ENCODE results near the gene TAX1BP3.

TAX1BP3 gene

DNA sequence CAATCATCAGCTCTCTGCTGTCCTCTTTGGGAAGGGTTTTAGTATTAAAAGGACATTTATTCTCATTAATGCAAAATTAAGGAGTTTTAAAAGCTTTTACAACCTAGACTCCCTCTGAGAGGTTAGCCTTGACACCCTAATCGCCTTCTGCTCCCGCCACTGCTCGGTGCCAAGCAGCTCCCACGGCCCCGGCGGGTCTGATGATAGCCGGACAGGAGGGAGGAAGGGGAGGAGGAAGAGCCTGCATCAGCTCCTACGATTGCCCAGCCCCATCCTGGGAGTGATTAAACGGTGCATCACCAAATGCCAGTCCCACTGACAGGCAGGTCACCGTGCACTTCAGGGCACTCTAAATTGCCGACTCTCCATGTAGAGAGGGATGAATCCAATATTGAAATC, 40.6 kb downstream of the TAX1BP3 start:
- H3K27me3 ChIP-seq: no peaks in the 10 kb centered on the region
- no peak overlapping the region for H3K4me3 ChIP-seq (ENCODE audit: low read depth in 1 of 2, low read length in 1 of 2)
- H3K9me3 ChIP-seq: no peaks in the 10 kb centered on the region
- TF ChIP-seq, protein P1, sequence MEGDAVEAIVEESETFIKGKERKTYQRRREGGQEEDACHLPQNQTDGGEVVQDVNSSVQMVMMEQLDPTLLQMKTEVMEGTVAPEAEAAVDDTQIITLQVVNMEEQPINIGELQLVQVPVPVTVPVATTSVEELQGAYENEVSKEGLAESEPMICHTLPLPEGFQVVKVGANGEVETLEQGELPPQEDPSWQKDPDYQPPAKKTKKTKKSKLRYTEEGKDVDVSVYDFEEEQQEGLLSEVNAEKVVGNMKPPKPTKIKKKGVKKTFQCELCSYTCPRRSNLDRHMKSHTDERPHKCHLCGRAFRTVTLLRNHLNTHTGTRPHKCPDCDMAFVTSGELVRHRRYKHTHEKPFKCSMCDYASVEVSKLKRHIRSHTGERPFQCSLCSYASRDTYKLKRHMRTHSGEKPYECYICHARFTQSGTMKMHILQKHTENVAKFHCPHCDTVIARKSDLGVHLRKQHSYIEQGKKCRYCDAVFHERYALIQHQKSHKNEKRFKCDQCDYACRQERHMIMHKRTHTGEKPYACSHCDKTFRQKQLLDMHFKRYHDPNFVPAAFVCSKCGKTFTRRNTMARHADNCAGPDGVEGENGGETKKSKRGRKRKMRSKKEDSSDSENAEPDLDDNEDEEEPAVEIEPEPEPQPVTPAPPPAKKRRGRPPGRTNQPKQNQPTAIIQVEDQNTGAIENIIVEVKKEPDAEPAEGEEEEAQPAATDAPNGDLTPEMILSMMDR (IDR thresholded peaks at IDR 0.05): no peak
- peaks cover 58% of the 10 kb centered on the region for H3K36me3 ChIP-seq
- no peak overlapping the region for H3K27ac ChIP-seq
- H3K4me1 ChIP-seq (ENCODE audit: control insufficient read depth in 1 of 2, insufficient read depth in 1 of 2, low read depth in 1 of 2, low read length in 1 of 2): no peaks in the 10 kb centered on the region

DNA sequence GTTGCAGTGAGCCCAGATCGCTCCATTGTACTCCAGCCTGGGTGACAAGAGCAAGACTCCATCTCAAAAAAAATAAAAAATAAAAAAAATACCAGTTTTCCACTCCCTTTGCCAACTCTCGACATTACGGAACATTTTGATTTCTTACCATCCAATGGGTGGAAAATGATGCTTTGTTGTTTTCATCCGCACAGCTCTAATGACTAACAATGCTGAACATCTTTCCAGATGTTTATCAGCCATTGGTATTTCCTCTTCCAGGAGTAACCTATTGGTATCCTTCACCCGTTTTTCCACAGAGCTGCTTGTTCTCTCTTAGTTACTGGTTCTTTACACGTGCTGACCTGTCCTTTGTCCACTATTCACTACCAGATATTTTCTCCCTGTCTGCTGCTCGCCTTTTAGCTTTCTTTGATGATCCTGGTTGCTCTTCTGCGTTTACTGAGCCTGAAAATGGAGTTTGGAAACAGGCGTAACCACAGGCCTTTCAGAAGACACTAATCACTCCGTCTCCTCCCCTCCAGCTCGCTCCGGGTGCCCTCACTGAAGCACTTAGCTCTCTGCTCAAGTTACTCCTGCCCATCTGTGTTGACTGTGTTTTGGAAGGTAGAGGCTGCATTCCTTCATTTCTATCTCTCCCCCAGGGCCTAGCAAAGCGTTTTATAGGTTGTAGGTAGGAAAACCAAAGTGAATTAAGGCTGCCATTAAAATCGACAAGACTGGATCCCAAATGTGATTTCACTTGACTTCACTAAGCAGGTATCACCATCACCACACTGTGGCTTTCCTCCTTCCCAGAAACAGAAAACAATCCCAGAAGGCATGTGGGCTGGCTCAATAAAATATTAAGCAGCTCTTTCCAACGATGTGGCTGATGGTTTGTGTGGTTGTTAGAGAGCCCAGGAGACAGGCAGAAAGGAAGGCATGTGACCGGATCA, 41.3 kb downstream of the TAX1BP3 start:
- Histone ChIP-seq H3K4me1 (ENCODE audit: control insufficient read depth in 1 of 2, insufficient read depth in 1 of 2, low read depth in 1 of 2, low read length in 1 of 2) (no peaks in the 10 kb centered on the region), H3K9me3 (no peaks in the 10 kb centered on the region), H3K27ac (no peak overlapping the region), H3K4me3 (ENCODE audit: low read depth in 1 of 2, low read length in 1 of 2) (no peak overlapping the region), H3K27me3 (no peaks in the 10 kb centered on the region), H3K36me3 (peaks cover 60% of the 10 kb centered on the region)
- TF ChIP-seq, protein P1 (IDR thresholded peaks at IDR 0.05): no peak

DNA sequence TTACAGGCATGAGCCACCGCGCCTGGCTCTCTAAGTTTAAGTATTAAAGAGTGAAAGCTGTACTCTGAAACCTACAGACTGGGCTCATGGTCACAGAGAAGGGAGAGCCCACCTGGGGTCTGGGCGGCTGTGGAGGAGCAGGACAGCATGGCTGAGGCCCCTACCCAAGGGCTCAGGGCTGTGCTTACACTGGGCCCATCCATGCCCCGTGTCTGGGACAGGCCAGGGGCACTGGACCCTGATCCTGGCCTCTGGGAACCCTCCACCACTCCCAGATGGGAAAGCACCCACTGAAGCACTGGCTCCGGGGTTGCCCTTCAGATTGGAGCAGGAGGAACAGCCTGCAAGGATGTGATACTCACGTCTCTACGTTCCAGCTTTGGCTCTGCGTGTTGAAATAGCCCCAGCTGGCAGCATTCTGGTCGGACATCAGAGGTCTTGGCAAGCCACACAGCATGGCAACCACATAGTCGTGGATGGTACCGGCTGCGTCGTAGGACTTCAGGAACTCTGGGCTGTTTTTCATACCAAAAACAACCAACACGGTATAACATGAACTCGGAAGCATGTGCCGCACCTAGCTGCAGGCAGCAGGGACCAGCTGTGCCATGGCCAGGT, 45.3 kb downstream of the TAX1BP3 start:
- TF ChIP-seq, protein P1 (IDR thresholded peaks at IDR 0.05): no peak
- H3K27me3 ChIP-seq: no peaks in the 10 kb centered on the region
- H3K4me1 ChIP-seq (ENCODE audit: control insufficient read depth in 1 of 2, insufficient read depth in 1 of 2, low read depth in 1 of 2, low read length in 1 of 2): no peaks in the 10 kb centered on the region
- H3K9me3 ChIP-seq: no peaks in the 10 kb centered on the region
- H3K4me3 ChIP-seq (ENCODE audit: low read depth in 1 of 2, low read length in 1 of 2): no peak overlapping the region
- H3K36me3 ChIP-seq: peaks cover 61% of the 10 kb centered on the region
- H3K27ac ChIP-seq: no peak overlapping the region

DNA sequence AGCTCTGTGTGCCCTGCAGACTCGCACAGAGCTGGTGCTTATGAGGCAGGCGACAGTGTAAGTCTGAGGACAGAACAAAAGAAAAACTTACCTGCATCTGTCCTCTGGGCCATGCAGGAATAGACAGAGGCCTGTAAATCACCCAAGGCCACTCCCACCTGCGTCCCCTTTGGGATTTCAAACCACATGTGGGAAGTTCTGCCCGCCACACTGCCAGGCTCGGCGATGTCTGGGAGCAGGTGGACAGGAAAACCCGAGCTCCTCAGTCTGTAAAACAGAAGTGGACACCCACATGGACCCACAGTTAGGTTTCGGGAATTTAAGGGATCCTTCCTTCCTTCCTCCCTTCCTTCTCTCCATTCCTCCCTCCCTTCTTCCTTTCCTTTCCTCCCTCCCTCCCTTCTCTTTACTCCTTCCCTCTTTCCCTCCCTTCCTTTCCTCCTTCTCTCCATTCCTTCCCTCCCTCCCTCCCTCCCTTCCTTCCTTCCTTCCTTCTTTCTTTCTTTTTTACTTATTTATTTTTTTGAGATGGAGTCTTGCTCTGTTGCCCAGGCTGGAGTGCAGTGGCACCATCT, 47.1 kb downstream of the TAX1BP3 start:
- TF ChIP-seq, protein P1 (IDR thresholded peaks at IDR 0.05): no peak
- Histone ChIP-seq H3K4me3 (ENCODE audit: low read depth in 1 of 2, low read length in 1 of 2) (no peak overlapping the region), H3K27ac (no peak overlapping the region), H3K9me3 (no peaks in the 10 kb centered on the region), H3K27me3 (no peaks in the 10 kb centered on the region), H3K36me3 (peaks cover 55% of the 10 kb centered on the region), H3K4me1 (ENCODE audit: control insufficient read depth in 1 of 2, insufficient read depth in 1 of 2, low read depth in 1 of 2, low read length in 1 of 2) (no peaks in the 10 kb centered on the region)

DNA sequence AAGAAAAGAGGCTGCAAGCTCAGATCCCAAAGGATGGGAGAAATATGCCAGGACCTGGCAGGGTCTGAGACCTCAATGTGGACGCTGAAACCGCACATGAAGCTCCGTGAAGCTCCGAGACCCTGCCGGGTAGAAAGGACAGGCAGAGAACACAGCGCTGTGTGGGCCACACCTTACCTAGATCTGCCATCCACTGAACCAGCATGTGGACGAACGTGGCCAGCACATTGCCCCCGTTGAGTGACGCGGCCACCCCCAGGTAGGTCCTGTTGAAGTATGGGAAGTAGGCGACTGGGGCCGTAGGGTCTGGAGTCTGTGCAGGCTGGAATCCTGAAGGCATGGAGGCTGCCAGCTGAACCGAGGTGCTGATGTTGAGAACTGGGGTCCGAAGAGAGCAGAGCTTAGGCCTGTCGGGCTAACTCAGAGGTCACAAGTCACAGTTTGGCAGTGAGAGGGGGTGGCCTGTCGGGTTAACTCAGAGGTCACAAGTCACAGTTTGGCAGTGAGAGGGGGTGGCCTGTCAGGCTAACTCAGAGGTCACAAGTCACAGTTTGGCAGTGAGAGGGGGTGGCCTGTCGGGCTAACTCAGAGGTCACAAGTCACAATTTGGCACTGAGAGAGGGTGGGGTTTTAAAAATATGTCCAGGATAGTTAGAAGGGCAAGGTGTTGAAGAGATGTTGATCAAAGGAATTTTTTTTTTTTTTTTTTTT, 53.1 kb downstream of the TAX1BP3 start:
- Histone ChIP-seq H3K27ac (no peak overlapping the region), H3K27me3 (no peaks in the 10 kb centered on the region), H3K4me3 (ENCODE audit: low read depth in 1 of 2, low read length in 1 of 2) (no peak overlapping the region), H3K36me3 (peaks cover 60% of the 10 kb centered on the region), H3K4me1 (ENCODE audit: control insufficient read depth in 1 of 2, insufficient read depth in 1 of 2, low read depth in 1 of 2, low read length in 1 of 2) (no peaks in the 10 kb centered on the region), H3K9me3 (no peaks in the 10 kb centered on the region)
- TF ChIP-seq, protein P1 (IDR thresholded peaks at IDR 0.05): no peak
